ENCODE measurements around the gene PTPRD.

PTPRD gene

GRCh38 chr9:8832386-8832785 is 1780.4 kb downstream of the PTPRD start:
- DNase-seq (ENCODE audit: low read depth, low spot score): no peak

DNA sequence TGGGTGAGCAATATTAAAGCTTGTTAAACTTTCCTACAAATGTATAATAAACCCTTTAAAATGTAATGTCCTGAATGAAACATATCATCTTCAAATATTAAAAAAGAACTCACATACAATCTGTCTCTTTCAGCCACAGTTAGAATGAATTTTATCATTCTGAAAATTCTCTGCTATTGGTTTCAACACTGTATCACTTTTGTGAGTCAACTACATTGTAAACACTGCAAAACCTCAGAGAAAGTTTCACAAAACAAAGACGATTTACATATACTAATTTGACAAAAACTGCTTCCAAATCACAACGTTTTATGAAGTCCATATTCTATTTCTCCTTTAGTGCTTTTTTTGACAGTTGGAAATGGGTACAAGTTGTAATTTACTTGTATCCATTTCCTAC is 1781.2 kb downstream of the PTPRD start:
- DNase-seq (ENCODE audit: low read depth, low spot score): no peak

GRCh38 chr9:8826281-8826680 is 1786.5 kb downstream of the PTPRD start:
- DNase-seq (ENCODE audit: low read depth, low spot score): no peak

DNA sequence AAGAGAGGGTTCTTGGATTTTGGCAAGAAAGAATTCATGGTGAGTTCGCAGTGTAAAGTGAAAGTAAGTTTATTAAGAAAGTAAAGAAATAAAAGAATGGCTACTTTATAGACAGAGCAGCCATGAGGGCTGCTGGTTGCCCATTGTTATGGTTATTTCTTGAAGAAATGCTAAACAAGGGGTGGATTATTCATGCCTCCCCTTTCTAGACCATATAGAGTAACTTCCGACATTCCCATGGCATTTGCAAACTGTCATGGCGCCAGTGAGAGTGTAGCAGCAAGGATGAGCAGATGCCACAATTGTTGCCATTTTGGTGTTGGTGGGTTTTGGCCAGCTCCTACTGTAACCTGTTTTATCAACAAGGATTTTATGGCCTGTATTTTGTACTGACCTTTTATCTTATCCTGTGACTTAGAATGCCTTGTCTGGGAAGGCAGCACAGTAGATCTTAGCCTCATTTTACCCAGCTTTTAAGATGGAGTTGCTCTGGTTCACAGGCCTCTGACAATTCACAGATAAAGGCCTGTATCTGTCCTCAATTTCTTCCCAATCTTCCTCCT is 1787.1 kb downstream of the PTPRD start:
- DNase-seq (ENCODE audit: low read depth, low spot score): no peak

GRCh38 chr9:8823131-8823895 is 1789.5 kb downstream of the PTPRD start:
- DNase-seq (ENCODE audit: low read depth, low spot score): no peak

DNA sequence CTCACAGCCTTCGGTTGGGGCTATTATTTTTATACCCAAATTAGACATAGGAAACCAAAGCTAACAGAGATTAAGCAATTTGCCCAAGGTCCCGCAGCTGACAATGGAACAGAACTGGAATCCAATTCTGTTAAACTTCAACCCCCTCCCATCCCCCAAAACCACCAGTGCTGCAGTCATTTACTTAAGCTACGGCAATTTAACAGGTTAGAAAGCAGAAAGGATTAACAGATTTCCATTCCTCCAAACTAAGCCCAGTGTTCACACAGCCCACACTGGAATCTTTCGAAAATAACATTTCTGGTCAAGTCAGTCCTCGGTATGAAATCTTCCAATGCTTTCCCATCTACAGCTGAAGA is 1790.2 kb downstream of the PTPRD start:
- no peak for DNase-seq (ENCODE audit: low read depth, low spot score)

GRCh38 chr9:8821910-8822666 is 1790.7 kb downstream of the PTPRD start:
- no peak for DNase-seq (ENCODE audit: low read depth, low spot score)

DNA sequence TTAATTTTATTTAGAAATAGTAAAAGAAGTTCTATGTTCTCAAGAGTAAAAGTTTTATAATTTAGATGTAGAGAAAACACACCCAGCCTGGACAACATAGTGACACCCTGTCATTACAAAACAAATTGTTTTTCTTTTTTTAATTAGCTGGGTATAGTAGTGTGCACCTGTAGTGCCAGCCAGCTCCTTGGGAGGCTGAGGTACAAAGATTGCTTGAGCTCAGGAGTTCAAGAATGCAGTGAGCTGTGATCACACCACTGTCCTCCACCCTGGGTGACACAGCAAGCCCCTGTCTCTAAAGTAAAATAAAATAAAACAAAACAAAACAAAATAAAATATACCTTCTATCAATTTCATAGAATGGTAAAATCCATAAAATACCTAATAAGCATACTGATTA is 1795.5 kb downstream of the PTPRD start:
- DNase-seq (ENCODE audit: low read depth, low spot score): no peak

DNA sequence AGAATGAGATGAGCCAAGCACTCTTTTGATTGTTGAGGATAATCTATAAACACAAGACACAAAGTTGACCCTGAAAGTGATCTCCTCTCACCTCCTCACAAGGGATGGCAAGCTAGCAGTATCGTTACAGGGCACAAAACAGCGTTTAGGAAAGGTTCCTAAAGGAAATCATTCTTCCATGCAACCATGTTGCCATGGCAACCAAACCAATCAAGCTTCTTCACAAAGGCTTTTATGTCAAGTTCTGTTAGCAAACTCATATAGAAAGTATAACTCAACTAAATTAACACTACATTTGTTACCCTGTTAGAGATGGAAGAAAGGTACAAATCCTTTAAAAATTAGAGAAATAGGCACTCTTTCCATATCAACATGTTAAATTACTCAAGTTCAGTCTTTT is 1796.4 kb downstream of the PTPRD start:
- no peak for DNase-seq (ENCODE audit: low read depth, low spot score)

- no peak for DNase-seq (ENCODE audit: low read depth, low spot score)
Measured at GRCh38 chr9:8815931-8816330, 1796.9 kb downstream of the PTPRD start.

DNA sequence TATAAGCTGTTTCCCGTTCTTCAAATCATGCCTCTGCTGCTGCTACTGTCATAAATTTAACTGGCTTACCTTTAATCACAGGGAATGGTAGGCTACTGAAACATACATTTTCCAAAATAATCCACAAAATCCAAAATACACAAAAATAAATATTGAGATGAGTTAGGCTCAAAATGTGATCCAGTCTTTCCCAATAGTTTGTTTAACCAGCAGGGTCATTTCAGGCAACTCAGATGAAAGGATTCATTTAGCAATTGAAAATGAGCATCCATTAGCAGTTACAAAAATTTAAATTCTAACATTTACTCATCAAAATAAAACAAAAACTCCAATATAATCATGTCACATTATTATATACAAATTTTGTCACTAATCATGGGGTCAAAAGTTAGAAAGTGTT is 1797.6 kb downstream of the PTPRD start:
- no peak for DNase-seq (ENCODE audit: low read depth, low spot score)

DNA sequence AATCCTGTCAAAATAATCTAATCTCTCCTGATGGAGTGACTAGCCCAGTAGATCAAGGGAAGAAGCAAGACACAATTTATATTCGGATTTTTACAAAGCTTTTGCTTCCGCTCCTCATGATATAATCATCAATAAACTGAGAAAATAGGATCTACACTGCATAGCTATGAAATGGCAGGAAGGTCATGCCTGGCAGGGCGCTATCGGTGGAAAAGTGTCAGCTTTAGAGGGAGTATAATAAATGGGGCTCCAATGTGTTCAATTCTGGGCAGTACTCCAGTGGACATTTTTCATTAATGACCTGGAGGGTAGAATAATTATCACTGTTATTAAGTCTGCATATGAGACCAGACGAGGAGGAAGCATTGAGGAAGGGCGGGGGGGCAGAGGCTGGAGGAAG is 1799.9 kb downstream of the PTPRD start:
- DNase-seq (ENCODE audit: low read depth, low spot score): no peak

GRCh38 chr9:8809741-8810140 is 1803.1 kb downstream of the PTPRD start:
- no peak for DNase-seq (ENCODE audit: low read depth, low spot score)

GRCh38 chr9:8806150-8806549 is 1806.7 kb downstream of the PTPRD start:
- DNase-seq (ENCODE audit: low read depth, low spot score): no peak

DNA sequence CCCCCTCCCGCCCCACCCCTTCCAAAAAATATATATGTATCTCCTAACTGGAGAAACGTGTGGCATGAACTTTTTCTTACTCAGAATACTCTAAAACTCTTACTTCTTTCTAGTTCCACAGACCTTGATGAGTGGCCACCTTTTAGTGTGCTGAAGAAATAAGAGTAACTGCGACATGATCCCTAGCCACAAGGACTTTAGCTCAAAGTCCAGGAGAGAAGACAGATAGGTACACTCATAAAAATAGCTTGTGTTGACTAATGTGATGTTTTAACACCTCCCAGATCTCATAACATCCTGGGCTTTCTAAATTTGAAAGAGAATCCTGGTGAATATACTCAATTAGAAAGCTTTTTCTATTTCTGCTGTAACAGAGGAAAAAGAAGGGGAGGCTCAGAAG is 1808.2 kb downstream of the PTPRD start:
- DNase-seq (ENCODE audit: low read depth, low spot score): no peak

DNA sequence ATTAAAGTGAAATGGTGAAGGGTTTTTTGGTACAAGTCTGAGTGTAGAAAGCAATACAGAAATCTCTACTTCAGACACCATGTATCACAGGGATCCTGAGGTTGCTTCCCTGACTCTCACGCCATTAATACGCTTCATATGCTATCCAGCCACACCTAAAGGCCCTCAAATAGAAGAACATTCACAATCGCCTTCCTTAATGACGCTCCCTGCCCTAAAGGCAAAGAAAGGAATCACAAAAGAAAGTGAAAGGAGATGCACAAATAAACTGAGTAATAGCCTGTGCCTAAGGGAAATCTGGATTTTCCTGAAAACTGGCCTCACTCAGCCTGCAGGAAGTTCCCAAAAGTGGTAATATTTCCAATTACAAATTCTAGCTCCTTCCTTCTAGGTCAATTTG is 1810.6 kb downstream of the PTPRD start:
- no peak for DNase-seq (ENCODE audit: low read depth, low spot score)

DNA sequence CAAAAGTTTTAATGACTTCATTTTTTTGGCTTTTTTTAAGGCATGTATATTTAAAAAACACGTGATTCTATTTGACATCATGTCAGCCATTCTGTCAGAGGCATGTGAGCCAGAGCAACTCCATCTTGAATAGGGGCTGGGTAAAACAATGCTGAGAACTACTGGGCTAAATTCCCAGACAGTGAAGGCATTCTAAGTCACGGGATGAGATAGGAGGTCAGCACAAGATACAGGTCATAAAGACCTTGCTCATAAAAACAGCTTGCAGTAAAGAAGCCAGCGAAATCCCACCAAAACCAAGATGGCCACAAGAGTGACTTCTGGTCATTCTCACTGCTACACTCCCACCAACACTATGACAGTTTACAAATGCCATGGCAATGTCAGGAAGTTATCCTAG is 1812.6 kb downstream of the PTPRD start:
- DNase-seq (ENCODE audit: low read depth, low spot score): no peak

DNA sequence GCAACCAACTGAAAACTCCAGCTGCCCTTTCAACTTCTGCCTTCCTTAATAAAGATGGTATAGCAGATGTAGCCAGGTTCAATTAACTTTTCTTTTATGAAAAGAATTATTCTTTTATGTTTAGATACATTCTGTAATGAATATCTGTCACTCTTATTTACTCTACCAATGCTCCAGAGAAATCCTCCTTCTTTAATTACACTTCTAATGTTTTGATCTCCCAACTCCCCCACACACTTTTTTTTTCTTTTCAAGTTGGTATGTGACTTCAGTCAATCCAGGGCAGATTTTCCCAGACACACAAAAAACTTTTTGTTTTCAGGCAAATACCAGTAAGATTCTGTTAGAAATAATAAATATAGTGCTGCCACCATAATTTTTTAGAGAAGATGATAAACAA is 1813.2 kb downstream of the PTPRD start:
- DNase-seq (ENCODE audit: low read depth, low spot score): no peak

GRCh38 chr9:8799206-8799605 is 1813.6 kb downstream of the PTPRD start:
- no peak for DNase-seq (ENCODE audit: low read depth, low spot score)

DNA sequence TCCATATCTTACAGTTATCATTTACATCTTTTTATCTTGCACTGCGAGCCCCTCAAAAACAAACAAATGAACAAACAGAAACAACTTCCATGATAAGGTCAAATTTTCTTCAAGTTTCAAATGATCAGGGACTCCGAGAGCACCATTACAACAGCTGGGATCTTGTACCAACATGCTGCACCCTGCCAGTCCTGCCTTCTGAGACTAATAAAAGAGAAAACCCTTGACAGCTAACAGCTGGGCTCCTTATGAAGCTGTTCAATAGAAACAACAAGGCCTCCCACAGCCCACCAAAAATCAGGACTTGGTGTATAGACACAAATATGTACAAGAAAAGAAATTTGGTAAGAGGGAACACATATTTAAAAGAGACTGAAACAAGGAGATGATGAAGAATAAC is 1828.0 kb downstream of the PTPRD start:
- no peak for DNase-seq (ENCODE audit: low read depth, low spot score)

DNA sequence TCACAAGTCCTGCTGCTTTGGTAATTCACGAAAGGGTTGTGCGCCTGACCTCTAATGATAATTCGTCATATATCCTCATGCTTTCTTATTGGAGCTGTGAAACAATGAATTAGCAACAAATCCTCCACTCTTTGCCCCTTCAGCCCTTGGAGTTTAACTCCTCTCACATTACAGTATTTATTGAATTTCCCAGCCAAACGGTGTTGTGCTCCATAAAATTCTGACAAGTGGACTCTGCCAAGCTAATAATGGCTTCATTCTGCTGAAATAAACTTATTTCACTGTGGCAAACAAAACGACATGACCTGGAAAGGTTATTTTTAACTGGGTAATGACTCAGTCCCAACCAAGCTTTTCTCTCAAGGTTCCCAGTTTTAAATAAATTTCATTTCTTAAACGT is 1828.9 kb downstream of the PTPRD start:
- DNase-seq (ENCODE audit: low read depth, low spot score): no peak

GRCh38 chr9:8782237-8782636 is 1830.6 kb downstream of the PTPRD start:
- DNase-seq (ENCODE audit: low read depth, low spot score): no peak

DNA sequence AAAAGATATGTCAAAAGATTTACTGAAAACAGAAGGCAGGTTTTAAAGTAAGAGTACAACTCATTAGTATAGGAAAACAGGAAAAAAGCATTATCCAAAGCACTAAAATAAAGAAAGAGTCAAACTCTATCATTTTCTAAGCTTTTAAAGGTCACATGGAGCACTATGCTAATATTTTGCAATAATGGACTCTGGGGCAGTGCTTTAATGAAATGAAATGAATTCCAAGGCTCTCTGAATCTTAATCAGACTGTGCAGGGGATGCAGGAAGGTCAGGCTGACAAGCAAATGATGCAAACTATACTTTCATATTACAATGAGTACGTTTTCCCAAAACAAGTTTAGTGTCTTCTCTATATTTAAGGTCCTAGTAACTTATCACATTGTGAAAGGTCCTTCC is 1831.3 kb downstream of the PTPRD start:
- DNase-seq (ENCODE audit: low read depth, low spot score): no peak
